Neuronal stem cell (in vitro differentiated cells): ENCODE measurements around the gene ATG9A.

Experiments
- DNase-seq: peaks from one replicate; pipeline ENCODE4 v3.0.0-alpha.2; 2013; ENCODE audit warnings: low spot score
- H2AFZ ChIP-seq: one replicate; pipeline ENCODE4 v1.6.1; 2013; ENCODE audit warnings: mild to moderate bottlenecking, low read length, inconsistent platforms
- H2AK5ac ChIP-seq: 2 replicates; pipeline ENCODE4 v1.6.1; 2013; ENCODE audit warnings: low read depth, mild to moderate bottlenecking, inconsistent platforms, low read length, moderate library complexity, mixed read lengths
- H2BK120ac ChIP-seq: 2 replicates; pipeline ENCODE4 v1.6.1; 2013; ENCODE audit warnings: low read depth, mild to moderate bottlenecking, inconsistent platforms, low read length, moderate library complexity, mixed read lengths
- H2BK12ac ChIP-seq: one replicate; pipeline ENCODE4 v1.6.1; 2013; ENCODE audit warnings: low read length, inconsistent platforms
- H2BK15ac ChIP-seq: 2 replicates; pipeline ENCODE4 v1.6.1; 2013; ENCODE audit warnings: mild to moderate bottlenecking, low read length, inconsistent platforms, mixed read lengths
- H2BK5ac ChIP-seq: one replicate; pipeline ENCODE4 v1.6.1; 2013; ENCODE audit warnings: inconsistent platforms, mild to moderate bottlenecking, low read length, moderate library complexity
- H3K14ac ChIP-seq: one replicate; pipeline ENCODE4 v1.6.1; 2013; ENCODE audit warnings: low read length, inconsistent platforms
- H3K18ac ChIP-seq: 2 replicates; pipeline ENCODE4 v1.6.1; 2013; ENCODE audit warnings: low read length, inconsistent platforms
- H3K23ac ChIP-seq: 2 replicates; pipeline ENCODE4 v1.6.1; 2013; ENCODE audit warnings: low read depth, mild to moderate bottlenecking, mixed read lengths, low read length, inconsistent platforms; ENCODE audit not compliant: poor library complexity
- H3K27ac ChIP-seq: replicated peaks from 3 replicates; pipeline ENCODE4 v1.5.1; 2013; ENCODE audit warnings: low read length, inconsistent platforms
- H3K27me3 ChIP-seq, 3 experiments: 2 replicates each; pipeline ENCODE4 v1.6.1; 2013; ENCODE audit warnings: low read length in 3 of 3, mild to moderate bottlenecking in 2 of 3, inconsistent platforms in 1 of 3, low read depth in 1 of 3, mixed read lengths in 1 of 3, moderate library complexity in 1 of 3; ENCODE audit not compliant: control insufficient read depth in 3 of 3, insufficient read depth in 3 of 3
- H3K36me3 ChIP-seq, 2 donors: replicated peaks in 1 of 2; 2 replicates each; pipeline ENCODE4 v1.6.1; 2013; ENCODE audit warnings: low read length in 2 of 2; ENCODE audit not compliant: control insufficient read depth in 2 of 2, insufficient read depth in 2 of 2
- H3K4ac ChIP-seq: 2 replicates; pipeline ENCODE4 v1.6.1; 2013; ENCODE audit warnings: inconsistent platforms, mild to moderate bottlenecking, low read length, moderate library complexity
- H3K4me1 ChIP-seq, 2 donors: 1 replicate in 1 of 2; 2 replicates in 1 of 2; pipeline ENCODE4 v1.6.1; 2013; ENCODE audit warnings: low read length in 2 of 2, low read depth in 1 of 2; ENCODE audit not compliant: control insufficient read depth in 2 of 2, insufficient read depth in 1 of 2
- H3K4me2 ChIP-seq: one replicate; pipeline ENCODE4 v1.6.1; 2013; ENCODE audit warnings: mild to moderate bottlenecking, low read length, inconsistent platforms; ENCODE audit not compliant: insufficient read depth, poor library complexity, severe bottlenecking
- H3K4me3 ChIP-seq, 2 donors: 2 replicates each; pipeline ENCODE4 v1.5.1; 2013; ENCODE audit warnings: low read length in 2 of 2, mild to moderate bottlenecking in 2 of 2, inconsistent platforms in 1 of 2, moderate library complexity in 1 of 2
- H3K79me1 ChIP-seq: one replicate; pipeline ENCODE4 v1.6.1; 2013; ENCODE audit warnings: low read depth, mild to moderate bottlenecking, inconsistent platforms, low read length, moderate library complexity
- H3K9ac ChIP-seq: one replicate; pipeline ENCODE4 v1.6.1; 2013; ENCODE audit warnings: mild to moderate bottlenecking, low read depth, low read length, inconsistent platforms; ENCODE audit not compliant: poor library complexity
- H3K9me3 ChIP-seq, 2 donors: replicated peaks in 1 of 2; 2 replicates each; pipeline versions ENCODE3 to v1.6.1; 2013; ENCODE audit warnings: low read length in 2 of 2, mild to moderate bottlenecking in 2 of 2, inconsistent platforms in 1 of 2, low read depth in 1 of 2, mixed read lengths in 1 of 2, moderate library complexity in 1 of 2; ENCODE audit not compliant: control insufficient read depth in 2 of 2, insufficient read depth in 1 of 2
- H4K8ac ChIP-seq: one replicate; pipeline ENCODE4 v1.6.1; 2013; ENCODE audit warnings: low read depth, mild to moderate bottlenecking, inconsistent platforms, low read length, moderate library complexity
- H4K91ac ChIP-seq: one replicate; pipeline ENCODE4 v1.6.1; 2013; ENCODE audit warnings: low read length, low read depth, mild to moderate bottlenecking, inconsistent platforms; ENCODE audit not compliant: poor library complexity
- WGBS, 2 donors: extraction: QIAGEN DNeasy Blood & Tissue Kit; methylation state at CpG; one replicate each; pipeline ENCODE4 v1.1.7; 2013; ENCODE audit warnings: missing lambda C conversion rate in 2 of 2, mixed read lengths in 1 of 2; ENCODE audit not compliant: insufficient read length in 2 of 2, insufficient replicate concordance in 1 of 2; ENCODE audit errors: extremely low coverage in 2 of 2; 5-methylcytosine and 5-hydroxymethylcytosine counted together

The ATG9A gene

DNA sequence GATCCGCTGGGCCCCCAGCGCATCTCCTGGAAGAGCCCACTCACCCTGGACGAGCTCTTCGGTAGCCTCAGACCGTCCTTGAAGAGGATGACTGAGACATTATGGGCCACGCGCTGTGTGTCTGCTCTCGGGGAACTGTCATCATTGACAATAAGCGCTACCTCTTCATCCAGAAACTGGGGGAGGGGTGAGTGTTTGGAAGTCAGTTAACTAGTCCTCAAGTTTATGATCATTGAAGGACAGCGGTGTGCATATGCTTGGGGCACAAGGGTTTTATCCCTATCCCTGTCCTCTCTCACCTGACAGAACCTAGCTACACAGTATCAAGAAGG lies 16.4 kb upstream of the ATG9A start:
- Histone ChIP-seq H3K27ac (no peak overlapping the region), H3K4me3 (peak overlapping the region; percentile 86 to 89), H2AFZ (peak overlapping the region; percentile 92), H3K79me1 (no peaks in the 10 kb centered on the region), H2BK12ac (no peak overlapping the region), H3K36me3 (peaks cover 10 to 24% of the 10 kb centered on the region in 2 donors), H3K23ac (peak overlapping the region; percentile 96), H3K18ac (no peak overlapping the region), H3K4ac (no peak overlapping the region), H2BK5ac (peak overlapping the region; percentile 94), H3K9ac (peak overlapping the region; percentile 98), H2BK120ac (peak overlapping the region; percentile 88), H2AK5ac (peak overlapping the region; percentile 28), H4K91ac (no peak overlapping the region), H3K4me1 (peaks cover 6 to 10% of the 10 kb centered on the region in 2 donors), H3K27me3 (peaks cover 0 to 3% (median 0%) of the 10 kb centered on the region in 3 experiments), H2BK15ac (no peak overlapping the region), H4K8ac (no peak overlapping the region), H3K4me2 (peak overlapping the region; percentile 99), H3K9me3 (no peaks in the 10 kb centered on the region), H3K14ac (no peak overlapping the region)
- WGBS, 2 donors: no CpG with 5 or more reads among the region's 10 CpGs
- DNase-seq: no peak

DNA sequence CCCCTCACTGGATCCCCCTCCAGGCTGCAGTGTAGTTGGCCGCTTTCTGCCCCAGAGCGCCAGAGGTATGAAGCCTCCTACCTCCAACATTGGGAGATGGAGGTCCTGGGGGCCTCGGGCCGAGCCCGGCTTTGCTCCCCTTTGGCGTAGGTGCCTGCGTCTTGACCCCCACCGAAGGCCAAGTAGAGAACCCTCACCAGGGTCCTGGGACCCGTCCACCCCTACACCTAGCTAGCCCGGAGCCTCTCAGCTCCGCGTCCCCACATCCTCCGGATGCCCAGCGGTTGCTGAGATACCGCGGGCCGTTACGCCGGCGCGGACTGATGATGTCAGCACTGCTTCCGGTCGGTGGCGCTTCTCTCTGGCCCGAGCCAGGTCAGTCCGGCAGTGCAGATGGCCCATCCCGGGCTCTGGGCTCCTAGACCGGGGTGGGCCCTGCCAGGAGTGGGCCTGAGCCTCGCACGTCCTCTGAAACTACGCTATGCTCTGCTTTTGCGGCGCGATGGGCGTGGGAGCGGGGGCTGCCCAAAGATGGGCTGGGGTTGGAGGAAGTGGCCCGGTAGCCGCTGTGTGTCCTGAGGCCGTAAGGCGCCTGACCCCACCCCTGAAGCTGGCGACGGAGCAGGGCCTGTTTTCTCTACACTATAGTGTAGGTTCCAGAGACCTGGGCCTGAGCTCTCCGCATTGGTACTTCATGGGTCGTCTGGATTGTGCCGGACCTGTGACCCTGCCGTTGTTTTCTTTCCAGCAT lies 15.9 kb upstream of the ATG9A start, which contains the start of the genes GLB1L and STK16:
Gene GLB1L, minus strand, starts transcription at position 297 of the 751 bp plus-strand sequence. CDS start 1,871 bp downstream, outside the sequence.
Gene STK16, plus strand, starts transcription at position 332 of the 751 bp plus-strand sequence. CDS start 521 bp downstream, outside the sequence.
- Histone ChIP-seq H2BK15ac (no peak within 1 kb of the TSS), H3K79me1 (no peaks in the 10 kb centered on the region), H3K27ac (no peak within 1 kb of the TSS), H2AK5ac (peak within 1 kb of the TSS; percentile 28), H2BK5ac (peak within 1 kb of the TSS; percentile 94), H3K4me3 (peak within 1 kb of the TSS; percentile 86 to 89), H4K91ac (no peak within 1 kb of the TSS), H3K9ac (peak within 1 kb of the TSS; percentile 98), H2AFZ (peak within 1 kb of the TSS; percentile 92), H3K9me3 (no peaks in the 10 kb centered on the region), H3K4me2 (peak within 1 kb of the TSS; percentile 99), H3K14ac (peak within 1 kb of the TSS; percentile 95), H3K23ac (peak within 1 kb of the TSS; percentile 96), H2BK120ac (peak within 1 kb of the TSS; percentile 88), H3K4me1 (peaks cover 6 to 10% of the 10 kb centered on the region in 2 donors), H3K27me3 (no peaks in the 10 kb centered on the region), H3K4ac (peak within 1 kb of the TSS; percentile 68), H4K8ac (peak within 1 kb of the TSS; percentile 45), H3K18ac (peak within 1 kb of the TSS; percentile 98), H2BK12ac (no peak within 1 kb of the TSS), H3K36me3 (peaks cover 10 to 24% of the 10 kb centered on the region in 2 donors)
- DNase-seq: peak; percentile 94
- no CpG with 5 or more reads among the region's 46 CpGs for WGBS, 2 donors

DNA sequence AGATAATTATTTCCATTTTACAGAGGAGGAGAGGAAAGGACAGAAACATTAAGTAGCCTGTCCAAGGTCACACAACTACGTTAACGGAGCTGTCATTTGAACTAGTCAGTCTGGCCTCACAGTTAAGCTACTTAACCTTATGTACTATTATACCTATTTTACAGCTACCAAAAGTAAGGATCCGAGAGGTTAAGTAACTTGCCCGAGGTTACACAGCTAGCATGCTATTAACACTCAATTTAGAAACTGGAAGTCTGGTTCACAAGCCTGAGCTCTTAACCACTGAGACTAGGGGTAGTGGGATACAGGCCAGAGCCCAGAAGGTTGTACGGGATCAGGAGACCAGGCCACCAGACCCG lies 15.3 kb upstream of the ATG9A start:
- no peak overlapping the region for H2BK5ac ChIP-seq
- no peak overlapping the region for H3K4ac ChIP-seq
- H3K4me1 ChIP-seq: peaks cover 6 to 10% of the 10 kb centered on the region in 2 donors
- H3K9ac ChIP-seq: no peak overlapping the region
- H3K9me3 ChIP-seq: no peaks in the 10 kb centered on the region
- peaks cover 13 to 27% of the 10 kb centered on the region in 2 donors for H3K36me3 ChIP-seq
- H3K23ac ChIP-seq: peak overlapping the region; percentile 96
- H2AFZ ChIP-seq: peak overlapping the region; percentile 92
- H4K91ac ChIP-seq: no peak overlapping the region
- WGBS, 2 donors: no CpG with 5 or more reads among the region's 6 CpGs
- peak overlapping the region; percentile 86 to 89 for H3K4me3 ChIP-seq
- H2AK5ac ChIP-seq: no peak overlapping the region
- peak overlapping the region; percentile 99 for H3K4me2 ChIP-seq
- no peak for DNase-seq
- H2BK15ac ChIP-seq: no peak overlapping the region
- no peak overlapping the region for H3K14ac ChIP-seq
- no peak overlapping the region for H2BK120ac ChIP-seq
- no peaks in the 10 kb centered on the region for H3K27me3 ChIP-seq
- H3K27ac ChIP-seq: no peak overlapping the region
- H2BK12ac ChIP-seq: no peak overlapping the region
- H3K18ac ChIP-seq: no peak overlapping the region
- H3K79me1 ChIP-seq: no peaks in the 10 kb centered on the region
- no peak overlapping the region for H4K8ac ChIP-seq

DNA sequence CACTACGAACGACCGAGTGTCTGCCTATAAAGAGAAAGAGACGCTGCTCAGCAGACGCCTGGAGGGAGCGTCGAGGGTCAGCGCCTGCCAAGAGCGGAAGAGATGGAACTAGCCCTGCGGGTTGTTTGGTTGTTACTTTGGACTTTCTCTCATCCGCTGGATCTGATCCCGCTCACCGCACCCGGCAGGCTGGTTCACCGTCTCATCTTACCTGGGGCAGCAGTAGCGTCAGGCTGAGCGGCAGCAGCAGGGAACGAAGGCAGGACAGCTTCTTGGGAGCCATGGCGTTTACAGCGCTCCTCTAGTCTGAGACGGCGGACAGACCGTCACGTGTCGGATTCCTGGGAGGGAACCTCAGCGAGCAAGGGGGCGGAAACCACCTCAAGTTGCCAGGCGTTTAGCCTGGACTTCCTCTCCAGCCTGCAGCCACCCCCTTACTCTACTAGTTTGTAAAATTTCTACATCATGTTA lies 13.9 kb upstream of the ATG9A start:
- Histone ChIP-seq H3K4me3 (no peak overlapping the region), H3K27ac (no peak overlapping the region), H4K91ac (no peak overlapping the region), H3K4ac (no peak overlapping the region), H2BK15ac (no peak overlapping the region), H2BK120ac (no peak overlapping the region), H3K23ac (peak overlapping the region; percentile 35), H3K18ac (no peak overlapping the region), H3K4me1 (peaks cover 6 to 8% of the 10 kb centered on the region in 2 donors), H3K79me1 (no peaks in the 10 kb centered on the region), H2AFZ (no peak overlapping the region), H3K27me3 (no peaks in the 10 kb centered on the region), H4K8ac (no peak overlapping the region), H2AK5ac (no peak overlapping the region), H3K14ac (no peak overlapping the region), H2BK5ac (no peak overlapping the region), H3K36me3 (peaks cover 12 to 35% of the 10 kb centered on the region in 2 donors), H3K9ac (no peak overlapping the region), H3K4me2 (no peak overlapping the region), H3K9me3 (no peaks in the 10 kb centered on the region), H2BK12ac (no peak overlapping the region)
- DNase-seq: no peak
- WGBS, 2 donors: no CpG with 5 or more reads among the region's 28 CpGs
